GM18861 (cell line): Measurements from ENCODE around the gene AKAP11.

Experiments used
- ATAC-seq: cut with Tn5 transposase; IDR thresholded peaks from one replicate; pipeline ENCODE4 v1.9.1; 2021; ENCODE audit not compliant: unreplicated experiment

AKAP11 gene

DNA sequence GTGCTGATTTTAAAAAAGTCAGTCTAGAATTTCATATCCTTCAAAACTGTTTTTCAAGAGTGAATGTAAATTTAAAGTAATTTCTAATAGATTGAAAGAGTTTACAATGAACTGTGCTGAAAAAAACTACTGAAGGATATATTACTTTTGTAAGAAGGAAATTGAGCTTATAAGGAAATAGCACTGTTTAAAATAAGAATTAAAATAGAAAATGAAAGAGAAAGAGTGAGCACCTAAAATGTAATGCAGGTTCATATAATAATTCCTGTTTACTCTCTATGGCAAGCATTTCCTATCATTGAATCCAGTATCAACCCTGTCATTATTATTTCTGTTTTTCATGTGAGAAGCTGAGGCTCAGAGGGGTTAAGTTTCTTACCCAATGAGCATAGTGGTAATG lies 57.3 kb downstream of the AKAP11 start:
- no peak for ATAC-seq

DNA sequence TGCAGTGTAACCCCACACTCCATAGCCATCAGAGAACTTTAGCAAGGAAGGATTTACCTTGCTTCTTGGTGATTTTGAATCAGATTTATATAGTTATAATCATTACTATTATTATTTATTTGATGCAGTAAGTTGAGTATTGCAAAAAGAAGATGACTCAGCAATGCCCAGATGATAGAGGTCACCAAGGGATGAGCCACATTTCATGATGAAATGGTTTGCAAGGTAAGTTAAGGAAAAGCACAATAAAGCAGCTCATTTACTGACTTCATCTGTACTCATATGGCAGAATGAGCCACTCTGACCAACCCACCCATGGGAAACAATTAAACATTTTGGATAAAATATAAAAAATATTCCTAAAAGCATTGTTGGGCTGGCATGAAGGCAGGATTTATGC lies 59.1 kb downstream of the AKAP11 start:
- ATAC-seq: no peak

DNA sequence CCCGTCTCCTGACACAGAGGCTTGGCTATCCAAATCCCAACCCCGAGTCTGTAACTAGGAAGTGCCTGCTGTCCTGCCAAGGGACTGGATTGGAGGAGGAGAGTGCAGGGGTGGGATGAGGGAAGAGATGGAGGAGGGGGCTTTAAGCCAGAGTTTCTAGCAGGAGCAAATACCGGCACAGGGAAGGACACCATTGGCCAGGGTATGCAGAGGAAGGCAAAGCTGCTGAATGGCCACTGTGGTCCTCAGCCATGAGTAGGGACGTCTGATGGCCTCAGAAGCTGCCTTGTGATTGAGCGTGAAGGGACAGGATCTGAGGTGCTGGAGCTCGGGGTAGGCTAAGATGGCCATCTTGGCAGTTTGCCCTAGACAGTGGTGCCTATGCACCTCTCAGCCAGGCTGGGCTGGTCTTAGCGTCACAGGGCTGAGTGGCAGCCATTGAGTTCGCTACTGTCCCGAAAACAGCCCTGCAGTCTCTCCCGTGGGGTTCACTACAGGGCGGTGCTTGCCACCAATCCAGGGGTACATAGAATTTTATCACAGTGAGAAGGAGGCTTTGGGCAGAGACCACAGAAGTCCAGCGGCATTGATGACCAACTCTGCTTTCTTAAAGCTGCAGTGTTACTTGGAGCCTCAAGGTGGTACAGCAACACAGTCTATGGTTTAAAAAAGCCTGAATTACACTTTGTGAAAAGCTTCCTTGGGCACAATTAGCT lies 61.8 kb downstream of the AKAP11 start:
- peak; percentile 75 for ATAC-seq

DNA sequence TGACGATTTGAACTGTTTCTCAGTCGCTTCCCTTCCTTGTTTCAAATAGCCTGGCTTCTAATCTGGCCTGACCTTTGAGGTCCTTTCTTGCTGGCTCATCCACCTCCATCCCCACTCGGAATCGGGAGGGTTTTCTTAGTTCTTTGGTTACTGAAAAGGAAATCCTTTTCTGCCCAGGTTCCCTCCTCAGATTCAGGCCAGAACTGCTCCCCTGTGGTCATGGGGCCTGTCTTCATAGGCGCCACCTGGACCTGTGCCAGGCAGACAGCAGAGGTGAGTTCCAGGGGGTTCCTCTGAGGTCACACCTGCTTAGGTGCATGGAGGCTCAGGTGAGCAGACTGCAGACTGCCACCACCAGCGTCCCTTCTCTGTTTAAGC lies 62.4 kb downstream of the AKAP11 start:
- peak; percentile 18 for ATAC-seq

DNA sequence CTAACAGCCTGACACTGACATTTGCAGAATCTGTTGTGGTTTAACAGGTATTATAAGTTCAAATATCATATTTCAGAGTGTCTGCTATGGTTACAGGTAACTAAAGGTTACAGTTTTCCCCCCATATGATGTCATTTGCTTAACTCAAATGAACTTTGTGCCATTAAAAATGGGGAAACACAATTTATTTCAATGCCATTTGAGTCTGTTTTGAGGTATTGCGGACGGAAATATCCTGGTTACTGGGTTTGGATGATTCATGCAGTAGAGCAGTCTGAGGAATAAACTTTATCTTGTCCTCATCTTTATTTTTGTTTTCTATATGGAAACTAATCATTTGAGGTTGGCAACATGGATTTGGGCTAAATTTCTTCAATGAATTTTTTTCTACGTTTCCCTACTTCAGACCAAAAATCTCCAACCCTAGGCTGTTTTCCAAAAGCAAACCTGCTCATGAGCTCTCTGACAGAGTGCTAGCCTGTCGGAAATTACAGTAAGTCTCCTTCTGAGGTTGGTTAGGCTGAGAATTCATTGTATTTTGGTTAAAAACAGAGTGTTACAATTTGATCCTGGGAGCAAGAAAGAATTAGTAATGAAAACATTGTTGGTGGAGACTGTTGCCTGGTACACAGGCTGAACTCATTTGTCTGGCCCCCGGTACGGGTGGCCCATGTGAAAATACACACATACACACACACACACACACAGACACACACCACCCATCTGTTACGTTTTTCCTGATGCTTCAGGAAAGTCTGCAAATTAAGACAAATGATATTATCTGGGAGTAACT lies 66.1 kb downstream of the AKAP11 start:
- ATAC-seq: no peak

DNA sequence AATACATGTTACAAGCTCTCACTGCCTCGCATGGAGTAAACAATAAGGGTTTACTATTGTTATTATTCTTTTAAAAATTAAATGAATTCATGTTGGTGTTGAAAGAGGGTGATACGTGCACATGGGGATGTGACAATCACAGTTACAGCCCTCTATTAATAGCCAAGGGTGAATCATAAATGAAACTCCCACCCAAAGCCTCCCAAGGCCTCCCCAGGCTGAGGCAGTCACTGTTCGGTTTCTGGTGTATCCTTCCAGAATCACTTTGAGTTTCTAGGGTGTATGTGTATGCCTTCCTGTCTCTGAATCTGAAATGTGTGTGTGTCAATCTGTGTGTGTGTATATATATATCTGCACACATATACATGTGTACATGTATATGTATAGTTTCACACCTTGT lies 73.4 kb downstream of the AKAP11 start:
- ATAC-seq: no peak

DNA sequence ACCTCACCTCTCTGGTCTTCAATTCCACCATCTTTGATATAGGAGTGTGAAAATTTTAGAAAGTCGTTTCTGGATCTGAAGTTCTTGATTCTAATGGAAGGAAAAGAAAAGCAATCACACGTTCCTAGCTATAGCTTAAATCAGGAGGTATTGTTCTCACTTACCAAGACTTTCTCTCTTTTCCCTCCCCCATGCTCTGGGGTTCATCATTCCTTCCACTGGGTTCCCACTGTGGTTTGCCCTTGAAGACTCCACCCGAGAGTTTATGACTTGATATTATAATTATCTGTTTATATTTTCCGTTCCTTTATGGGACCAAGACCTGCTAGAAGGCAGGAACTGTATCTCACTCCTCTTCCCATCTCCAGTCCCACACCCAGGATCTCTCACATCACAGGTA lies 76.6 kb downstream of the AKAP11 start:
- ATAC-seq: no peak

DNA sequence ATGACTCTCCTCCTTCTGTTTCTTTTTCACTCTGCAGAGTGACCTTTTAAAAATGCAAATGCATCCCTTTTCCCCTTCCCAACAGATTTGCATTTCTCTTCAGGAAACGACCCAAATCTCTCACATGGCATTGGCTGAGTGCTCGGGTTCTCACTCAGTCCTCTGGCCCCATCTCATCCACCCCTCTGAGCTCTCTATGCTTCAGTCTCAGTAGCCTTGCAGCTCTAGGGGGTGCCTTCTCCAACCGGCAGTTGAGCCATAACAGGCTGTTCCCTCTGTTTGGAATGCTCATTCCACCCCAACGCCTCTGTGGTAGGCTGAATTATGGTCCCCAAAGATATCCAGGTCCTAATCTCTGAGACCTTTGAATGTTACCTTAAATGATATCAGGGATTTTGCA lies 78.2 kb downstream of the AKAP11 start:
- ATAC-seq: no peak

DNA sequence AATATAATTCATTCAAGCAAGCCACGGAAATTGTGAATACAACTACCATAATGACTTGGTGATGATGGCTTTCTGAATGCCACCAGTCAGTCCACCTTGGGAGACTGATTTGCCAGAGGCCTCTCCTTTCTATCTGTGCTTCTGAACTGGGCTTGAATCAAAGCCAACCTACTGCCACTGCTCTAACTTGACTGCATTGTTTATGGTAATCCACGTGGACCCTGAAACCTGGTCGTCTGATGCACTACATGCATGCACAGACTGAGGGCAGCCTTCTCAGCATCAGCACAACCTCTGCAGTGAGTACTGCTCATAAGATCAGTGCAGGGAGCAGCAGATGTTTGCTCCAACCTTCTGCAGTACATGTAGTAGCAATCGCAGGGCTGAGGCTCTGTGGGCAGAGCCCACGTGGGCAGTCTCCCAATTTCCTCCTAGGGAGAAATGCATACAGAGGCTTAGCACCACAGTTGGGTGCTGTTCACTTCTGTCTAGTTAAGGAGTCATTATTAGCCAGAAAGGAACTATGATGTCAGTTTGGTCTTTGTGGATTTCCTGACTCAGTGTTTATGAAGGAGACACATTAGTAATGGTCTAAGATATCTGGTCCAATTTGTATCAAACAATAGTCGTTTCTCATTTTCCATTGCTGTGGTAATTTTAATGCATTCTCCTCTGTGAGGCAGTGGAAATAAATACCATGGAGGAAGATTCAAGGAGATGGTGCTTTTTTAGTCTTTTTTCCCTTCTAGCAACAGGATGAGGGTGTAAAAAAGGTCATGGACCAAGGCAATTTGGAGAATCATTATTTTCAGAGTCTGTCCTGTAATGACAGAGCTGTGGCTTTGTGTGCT lies 82.5 kb downstream of the AKAP11 start:
- ATAC-seq: peak; percentile 68

DNA sequence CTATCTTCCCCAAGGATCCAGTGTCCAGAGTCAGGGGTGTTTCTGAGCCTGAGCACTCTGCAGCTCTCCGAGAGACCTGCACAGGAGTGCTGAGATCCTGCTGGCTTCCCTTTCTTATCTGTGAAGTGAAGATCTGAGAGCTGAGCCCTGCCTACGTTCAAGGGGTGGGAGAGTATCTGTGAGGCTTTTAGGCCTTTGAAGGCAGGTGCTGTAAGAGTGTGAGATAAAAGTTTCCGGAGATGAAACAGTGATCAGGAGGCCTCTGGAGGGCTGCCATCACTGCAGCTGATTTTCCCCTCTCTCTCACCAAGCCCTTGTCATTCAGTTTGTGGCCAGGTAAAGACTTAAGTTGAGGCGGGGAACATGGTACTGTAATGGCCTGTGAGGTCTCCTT lies 83.1 kb downstream of the AKAP11 start:
- ATAC-seq: no peak

DNA sequence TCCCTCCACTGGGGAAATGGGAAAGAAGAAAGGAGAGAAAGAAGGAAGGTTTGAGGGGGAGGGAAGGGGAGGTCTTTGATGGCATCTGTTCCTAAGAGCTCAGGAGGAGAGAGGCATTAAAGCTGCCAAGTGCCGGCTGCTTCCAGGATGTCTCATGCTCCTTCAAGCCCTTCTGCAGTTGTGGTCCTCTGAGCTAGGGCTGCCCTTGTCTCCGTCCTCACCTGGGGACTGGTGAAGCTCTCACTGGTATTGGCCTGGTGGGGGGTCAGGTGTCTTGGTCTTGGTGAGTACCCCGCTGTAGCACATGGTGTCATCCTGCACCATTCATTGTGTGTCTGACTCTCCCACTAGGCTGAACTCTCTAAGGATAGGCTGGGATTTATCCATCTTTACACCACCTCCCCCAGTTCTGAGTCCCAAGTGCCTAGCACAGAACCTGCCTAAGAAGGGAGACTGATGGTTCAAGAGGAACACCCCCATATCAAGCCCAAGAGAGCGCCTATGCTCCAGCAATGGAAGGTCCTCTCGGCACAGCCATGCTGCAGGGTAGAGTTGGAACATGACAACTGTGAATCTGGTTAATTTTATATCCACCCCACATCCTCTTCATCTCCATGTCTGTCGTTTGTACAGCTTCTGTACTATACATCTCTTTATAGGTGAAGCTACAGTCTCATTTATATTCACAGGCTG lies 83.7 kb downstream of the AKAP11 start:
- no peak for ATAC-seq

DNA sequence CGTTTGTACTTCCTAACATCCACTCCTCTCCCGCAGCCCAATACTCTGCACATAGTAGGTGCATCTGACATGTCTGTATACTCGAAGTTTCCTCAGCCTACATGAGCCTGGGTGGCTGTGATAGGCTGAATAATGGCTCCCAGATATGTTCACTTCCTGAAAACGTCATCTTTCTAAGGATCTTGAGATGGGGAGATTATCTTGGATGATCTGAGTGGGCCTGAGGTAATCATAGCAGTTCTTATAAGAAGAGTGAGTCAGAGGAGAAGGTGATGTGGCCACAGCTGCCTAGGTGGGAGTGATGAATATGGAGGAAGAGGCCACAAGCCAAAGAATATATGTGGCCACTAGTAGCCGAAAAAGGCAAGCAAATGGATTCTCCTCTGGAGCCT lies 84.2 kb downstream of the AKAP11 start:
- ATAC-seq: no peak

DNA sequence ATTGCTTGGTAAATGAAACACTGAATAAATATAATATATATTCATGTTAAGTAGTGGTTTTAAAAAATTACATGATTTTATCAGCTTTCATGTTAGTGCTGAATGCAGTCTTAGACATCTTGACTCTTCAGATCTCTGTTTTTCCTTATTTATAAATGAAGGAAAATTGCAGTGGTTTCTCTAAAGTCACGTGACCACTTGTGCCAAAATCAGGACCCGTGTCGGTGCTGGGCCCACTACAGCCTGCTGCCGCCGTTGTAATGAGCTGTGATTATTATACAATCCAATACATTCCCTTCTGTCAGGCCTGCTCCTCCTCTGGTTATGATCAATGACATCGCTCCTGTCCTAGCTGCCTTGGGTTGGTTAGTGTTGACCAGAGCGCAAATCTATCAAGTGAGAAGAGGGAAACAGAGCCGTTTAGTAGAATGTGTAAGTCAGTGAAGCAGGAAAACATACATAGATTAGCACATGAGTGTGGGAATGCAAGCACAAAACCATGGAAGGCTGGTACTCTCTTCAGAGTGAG lies 88.2 kb downstream of the AKAP11 start:
- ATAC-seq: no peak

DNA sequence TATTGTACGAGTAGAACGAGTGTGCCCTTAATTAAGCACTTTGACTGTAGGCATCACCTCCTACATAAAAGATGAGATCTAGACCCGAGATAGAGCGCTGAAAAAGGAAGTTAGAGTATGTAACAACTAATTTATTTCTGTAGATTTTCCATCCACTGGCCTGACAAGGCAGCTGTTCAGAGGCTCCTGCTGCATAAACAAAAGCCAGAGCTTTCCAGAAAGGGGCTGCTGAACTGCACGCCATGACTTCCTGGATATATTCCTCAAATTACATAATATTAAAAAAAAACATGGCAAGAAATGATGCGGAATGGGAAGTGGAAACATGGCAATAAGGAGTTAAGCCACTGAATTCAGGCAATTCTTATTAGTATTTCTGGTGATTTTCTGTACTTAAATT lies 89.7 kb downstream of the AKAP11 start:
- no peak for ATAC-seq

DNA sequence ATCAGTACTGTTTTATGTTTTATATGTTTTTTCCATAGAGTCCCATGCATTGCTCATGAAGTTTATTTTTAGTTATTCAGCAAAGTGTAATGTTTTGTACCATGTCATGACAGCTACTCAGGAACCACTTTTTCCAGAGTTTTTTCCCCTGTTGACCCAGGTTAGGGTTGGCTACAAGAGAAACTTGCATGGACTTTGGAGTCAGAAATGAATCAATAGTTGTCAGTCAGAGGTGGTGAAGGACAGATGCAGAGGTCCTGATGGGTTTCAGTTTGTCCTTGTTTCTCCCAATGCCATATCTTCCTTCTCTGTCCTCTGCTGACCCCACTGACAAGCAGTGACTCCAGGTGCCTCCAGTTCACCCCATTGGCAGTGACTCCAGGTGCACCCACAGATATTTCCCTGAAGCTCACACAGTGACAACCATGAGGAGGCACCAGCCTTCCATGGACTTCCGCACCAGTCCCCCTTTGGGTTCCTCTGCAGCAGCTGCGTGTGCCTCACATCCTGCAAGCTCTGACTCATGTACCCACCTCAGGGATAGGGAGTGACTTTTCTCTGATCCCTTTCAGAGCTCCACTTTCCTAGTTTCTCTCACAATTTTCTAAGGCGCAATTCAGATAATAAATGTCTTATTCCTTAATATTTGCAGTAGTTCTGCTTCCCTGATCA lies 92.1 kb downstream of the AKAP11 start:
- ATAC-seq: no peak

DNA sequence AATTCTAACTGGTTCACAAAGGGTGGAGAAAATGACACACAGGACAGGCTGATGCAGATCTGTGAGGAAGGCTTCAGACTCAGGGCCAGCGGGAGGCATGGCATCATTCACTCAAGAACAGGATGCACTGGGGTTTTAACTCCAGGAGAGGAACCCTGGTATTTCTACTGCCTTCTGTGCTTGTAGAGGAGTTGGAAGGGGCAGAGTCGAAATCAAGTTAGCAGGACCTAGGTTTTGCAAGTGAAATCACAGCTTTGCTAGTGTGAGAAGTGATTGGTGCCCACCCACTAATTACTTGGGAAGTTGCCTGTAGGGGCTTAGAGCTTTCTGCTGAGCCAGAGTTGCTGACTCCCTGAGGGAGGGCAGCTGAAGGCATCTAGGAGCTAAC lies 92.7 kb downstream of the AKAP11 start:
- ATAC-seq: no peak

DNA sequence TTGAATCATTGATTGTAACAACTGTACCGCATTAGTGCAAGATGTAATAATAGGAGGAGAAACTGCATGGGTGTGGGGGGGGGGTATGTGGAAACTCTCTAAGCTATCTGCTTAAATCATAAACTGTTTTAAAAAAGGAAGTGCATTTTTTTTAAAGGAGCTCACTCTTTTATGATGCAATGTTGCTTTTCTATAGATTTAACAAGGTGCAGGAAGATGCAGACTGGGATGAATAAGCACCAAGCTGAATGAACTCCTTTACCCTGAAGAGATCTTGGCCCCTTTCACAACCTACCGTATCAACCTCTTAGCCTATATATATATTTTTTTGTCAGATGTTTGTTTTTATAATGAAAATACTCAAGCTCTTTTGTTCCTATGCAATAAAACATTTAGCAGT lies 95.9 kb downstream of the AKAP11 start:
- no peak for ATAC-seq

DNA sequence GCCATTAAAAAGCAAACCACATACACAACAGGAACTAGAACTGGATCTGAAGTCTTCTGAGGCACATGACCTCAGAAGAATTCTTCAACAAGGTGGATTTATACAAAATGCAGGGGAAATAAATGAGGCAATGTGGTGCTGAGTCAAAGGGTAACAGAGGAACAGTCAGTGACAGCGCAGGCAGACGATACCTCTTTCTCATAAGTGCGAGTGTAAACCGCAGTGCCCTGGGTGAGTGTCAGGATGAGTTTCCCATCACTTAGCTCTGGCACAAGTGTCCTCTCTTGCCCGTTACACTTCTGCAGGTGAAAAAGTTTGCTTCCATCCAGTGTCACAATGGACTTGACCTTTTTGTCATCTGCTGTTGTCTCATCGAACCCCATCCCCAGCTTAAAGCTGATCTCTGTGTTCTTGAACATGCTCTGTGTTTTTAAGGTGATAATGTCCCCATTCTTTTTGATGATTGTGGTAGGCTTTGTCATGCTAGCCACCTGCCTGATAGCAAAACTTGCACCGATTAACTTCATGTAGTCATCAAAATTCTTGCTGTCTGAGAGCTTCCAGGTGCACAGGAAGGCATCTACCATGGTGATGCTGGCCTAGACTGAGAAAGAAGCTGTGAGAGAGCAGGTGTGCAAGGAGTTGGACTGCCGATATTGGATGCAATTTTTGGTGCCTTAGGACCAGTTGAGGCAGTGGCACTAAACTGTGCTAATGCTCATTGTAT lies 97.3 kb downstream of the AKAP11 start:
- ATAC-seq: no peak

DNA sequence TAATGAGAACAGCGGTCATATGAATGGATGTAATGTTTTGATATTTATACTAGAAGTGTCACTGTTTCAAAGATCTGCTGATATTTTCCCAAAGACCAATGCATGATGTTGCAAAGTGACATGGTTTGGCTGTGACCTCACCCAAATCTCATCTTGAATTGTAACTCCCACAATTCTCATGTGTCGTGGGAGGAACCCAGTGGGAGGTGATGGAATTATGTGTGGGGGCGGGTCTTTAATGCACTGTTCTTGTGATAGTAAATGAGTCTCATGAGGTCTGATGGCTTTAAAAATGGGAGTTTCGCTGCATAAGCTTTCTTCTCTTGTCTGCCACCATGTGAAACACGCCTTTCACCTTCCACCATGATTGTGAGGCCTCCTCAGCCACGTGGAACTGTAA lies 98.3 kb downstream of the AKAP11 start:
- no peak for ATAC-seq
